ENCODE results near the gene PHGDH.
"Not testable (repeated sequence)": the region's sequence is repeated elsewhere in the genome, so short reads cannot be mapped to it uniquely, and the experiment has no call there.

DNA sequence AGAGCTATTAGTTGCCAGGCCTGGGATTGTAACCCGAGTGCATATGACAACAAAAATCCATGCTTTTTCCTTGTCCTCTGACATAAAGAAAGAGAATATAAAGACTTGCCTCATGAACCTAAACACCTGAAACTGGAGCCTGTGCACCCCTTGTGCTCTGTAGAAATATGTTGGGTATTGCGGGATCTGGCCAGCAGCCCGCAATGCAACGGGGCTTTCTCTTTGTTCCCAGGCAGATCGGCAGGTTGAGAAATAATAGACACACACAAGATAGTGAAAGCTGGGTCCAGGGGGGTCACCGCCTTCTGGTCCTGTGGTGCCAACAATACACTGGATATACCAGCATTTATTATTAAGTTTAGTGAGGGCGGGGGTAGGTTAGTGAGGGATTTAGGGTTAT lies 74.3 kb downstream of the PHGDH start:
- TF ChIP-seq, protein P1, sequence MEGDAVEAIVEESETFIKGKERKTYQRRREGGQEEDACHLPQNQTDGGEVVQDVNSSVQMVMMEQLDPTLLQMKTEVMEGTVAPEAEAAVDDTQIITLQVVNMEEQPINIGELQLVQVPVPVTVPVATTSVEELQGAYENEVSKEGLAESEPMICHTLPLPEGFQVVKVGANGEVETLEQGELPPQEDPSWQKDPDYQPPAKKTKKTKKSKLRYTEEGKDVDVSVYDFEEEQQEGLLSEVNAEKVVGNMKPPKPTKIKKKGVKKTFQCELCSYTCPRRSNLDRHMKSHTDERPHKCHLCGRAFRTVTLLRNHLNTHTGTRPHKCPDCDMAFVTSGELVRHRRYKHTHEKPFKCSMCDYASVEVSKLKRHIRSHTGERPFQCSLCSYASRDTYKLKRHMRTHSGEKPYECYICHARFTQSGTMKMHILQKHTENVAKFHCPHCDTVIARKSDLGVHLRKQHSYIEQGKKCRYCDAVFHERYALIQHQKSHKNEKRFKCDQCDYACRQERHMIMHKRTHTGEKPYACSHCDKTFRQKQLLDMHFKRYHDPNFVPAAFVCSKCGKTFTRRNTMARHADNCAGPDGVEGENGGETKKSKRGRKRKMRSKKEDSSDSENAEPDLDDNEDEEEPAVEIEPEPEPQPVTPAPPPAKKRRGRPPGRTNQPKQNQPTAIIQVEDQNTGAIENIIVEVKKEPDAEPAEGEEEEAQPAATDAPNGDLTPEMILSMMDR (optimal IDR thresholded peaks at IDR 0.05 in 1 of 3, IDR thresholded peaks at IDR 0.05 in 1 of 3, conservative IDR thresholded peaks at IDR 0.05 in 1 of 3; ENCODE audit: extremely low read depth in 1 of 3, insufficient read depth in 2 of 3, low read length in 3 of 3), result not testable (repeated sequence)
- not testable (repeated sequence) for TF ChIP-seq EZH2 (IDR thresholded peaks at IDR 0.05; ENCODE audit: low read length)

All from keratinocyte (primary cell).